ENCODE results near the gene COL1A1.

DNA sequence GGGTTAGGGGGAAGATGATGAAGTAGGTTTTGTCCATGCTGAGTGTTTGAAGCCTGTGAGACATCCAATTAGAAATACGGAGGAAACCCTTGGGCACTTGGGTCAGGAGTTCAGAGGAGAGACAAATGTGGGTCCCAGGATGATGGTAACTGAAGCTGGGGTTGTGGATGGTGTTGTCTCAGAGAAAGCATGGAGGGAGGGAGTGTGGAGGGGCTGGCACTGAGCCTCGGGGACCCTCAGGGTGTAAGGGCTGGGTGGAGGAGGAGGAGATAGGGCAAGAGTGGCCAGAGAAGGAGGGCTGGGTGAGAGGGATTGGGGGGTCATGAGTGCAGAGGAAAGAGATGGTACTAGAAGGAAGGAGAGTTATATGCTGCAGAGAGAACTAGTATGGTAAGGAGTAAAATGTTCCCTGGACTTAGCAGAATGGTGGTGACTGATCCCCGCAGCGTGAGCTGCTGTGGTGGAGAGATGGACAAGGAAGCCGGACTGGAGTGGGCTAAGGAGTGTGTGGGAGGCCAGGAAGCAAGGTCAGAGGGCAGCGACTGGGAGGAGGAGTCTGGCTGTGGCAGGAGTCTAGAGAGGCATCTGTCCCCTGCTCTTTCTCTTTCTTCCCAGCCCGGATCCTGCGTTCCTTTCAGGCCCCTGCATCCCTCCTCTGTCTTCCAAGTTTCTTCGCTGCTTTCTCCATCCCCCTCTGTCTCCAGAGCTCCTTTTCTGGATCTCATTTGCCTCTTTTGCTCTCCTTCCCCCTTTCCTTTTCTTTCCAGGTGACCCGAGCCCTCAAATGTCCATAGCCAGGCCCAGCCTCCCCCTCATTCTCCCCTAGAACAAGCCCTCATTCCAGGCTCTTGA, 3.9 kb upstream of the COL1A1 start:
- TF ChIP-seq, protein P1, sequence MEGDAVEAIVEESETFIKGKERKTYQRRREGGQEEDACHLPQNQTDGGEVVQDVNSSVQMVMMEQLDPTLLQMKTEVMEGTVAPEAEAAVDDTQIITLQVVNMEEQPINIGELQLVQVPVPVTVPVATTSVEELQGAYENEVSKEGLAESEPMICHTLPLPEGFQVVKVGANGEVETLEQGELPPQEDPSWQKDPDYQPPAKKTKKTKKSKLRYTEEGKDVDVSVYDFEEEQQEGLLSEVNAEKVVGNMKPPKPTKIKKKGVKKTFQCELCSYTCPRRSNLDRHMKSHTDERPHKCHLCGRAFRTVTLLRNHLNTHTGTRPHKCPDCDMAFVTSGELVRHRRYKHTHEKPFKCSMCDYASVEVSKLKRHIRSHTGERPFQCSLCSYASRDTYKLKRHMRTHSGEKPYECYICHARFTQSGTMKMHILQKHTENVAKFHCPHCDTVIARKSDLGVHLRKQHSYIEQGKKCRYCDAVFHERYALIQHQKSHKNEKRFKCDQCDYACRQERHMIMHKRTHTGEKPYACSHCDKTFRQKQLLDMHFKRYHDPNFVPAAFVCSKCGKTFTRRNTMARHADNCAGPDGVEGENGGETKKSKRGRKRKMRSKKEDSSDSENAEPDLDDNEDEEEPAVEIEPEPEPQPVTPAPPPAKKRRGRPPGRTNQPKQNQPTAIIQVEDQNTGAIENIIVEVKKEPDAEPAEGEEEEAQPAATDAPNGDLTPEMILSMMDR (optimal IDR thresholded peaks at IDR 0.05 in 1 of 3, IDR thresholded peaks at IDR 0.05 in 1 of 3, conservative IDR thresholded peaks at IDR 0.05 in 1 of 3; ENCODE audit: extremely low read depth in 1 of 3, insufficient read depth in 2 of 3, low read length in 3 of 3): no peak
- no peak for TF ChIP-seq EZH2 (IDR thresholded peaks at IDR 0.05; ENCODE audit: low read length)

Data from keratinocyte (primary cell).